ENCODE data around the gene NCOA6.
A peak's percentile ranks its signal among the peaks of the same experiment; 100 is the strongest.
"Not testable (repeated sequence)": the region's sequence is repeated elsewhere in the genome, so short reads cannot be mapped to it uniquely, and the experiment has no call there.

Gene NCOA6

GRCh38 chr20:34716921-34717229, 108.6 kb downstream of the NCOA6 start:
- no peak for DNase-seq

GRCh38 chr20:34715384-34715783, 110.1 kb downstream of the NCOA6 start:
- DNase-seq, result no peak

- not testable (repeated sequence) for DNase-seq
Measured at GRCh38 chr20:34713944-34714515, 111.4 kb downstream of the NCOA6 start.

- no peak for DNase-seq
Measured at GRCh38 chr20:34713194-34713943, 112.1 kb downstream of the NCOA6 start.

GRCh38 chr20:34712525-34713192, 112.8 kb downstream of the NCOA6 start:
- DNase-seq, result no peak

- no peak for DNase-seq
Measured at GRCh38 chr20:34711813-34712430, 113.5 kb downstream of the NCOA6 start.

- DNase-seq, result no peak
Measured at GRCh38 chr20:34710861-34711574, 114.4 kb downstream of the NCOA6 start.

GRCh38 chr20:34710568-34710839, 114.9 kb downstream of the NCOA6 start:
- no peak for DNase-seq

GRCh38 chr20:34709831-34710567, 115.5 kb downstream of the NCOA6 start:
- DNase-seq, result peak; percentile 26

- no peak for DNase-seq
Measured at GRCh38 chr20:34709044-34709830, 116.2 kb downstream of the NCOA6 start.

GRCh38 chr20:34708621-34709043, 116.8 kb downstream of the NCOA6 start:
- DNase-seq, result no peak

GRCh38 chr20:34706912-34707784, 118.3 kb downstream of the NCOA6 start:
- no peak for DNase-seq

GRCh38 chr20:34706302-34706875, 119.1 kb downstream of the NCOA6 start:
- DNase-seq, result no peak

- DNase-seq, result no peak
Measured at GRCh38 chr20:34705397-34706301, 119.8 kb downstream of the NCOA6 start.

GRCh38 chr20:34705008-34705396, 120.4 kb downstream of the NCOA6 start:
- DNase-seq, result no peak

- DNase-seq, result peak; percentile 34
Measured at GRCh38 chr20:34704177-34705007, 121.1 kb downstream of the NCOA6 start, which contains the start of gene TP53INP2. TSS of gene TP53INP2 (plus strand) at chr20:34704344. CDS start at chr20:34708740, 4,396 bp downstream.

- no peak for DNase-seq
Measured at GRCh38 chr20:34703424-34704176, 121.9 kb downstream of the NCOA6 start.

GRCh38 chr20:34703061-34703423, 122.4 kb downstream of the NCOA6 start:
- no peak for DNase-seq
